ENCODE results near the gene USP3.

USP3 gene

GRCh38 chr15:63497642-63498467 lies 6.5 kb upstream of the USP3 start:
- DNase-seq (ENCODE audit: low read depth): no peak

- no peak for DNase-seq (ENCODE audit: low read depth)
Measured at GRCh38 chr15:63499175-63499549, 5.2 kb upstream of the USP3 start.

GRCh38 chr15:63499611-63500010 lies 4.8 kb upstream of the USP3 start:
- no peak for DNase-seq (ENCODE audit: low read depth)

GRCh38 chr15:63500265-63501250 lies 3.8 kb upstream of the USP3 start:
- no peak for DNase-seq (ENCODE audit: low read depth)

- no peak for DNase-seq (ENCODE audit: low read depth)
Measured at GRCh38 chr15:63501256-63502089, 2.9 kb upstream of the USP3 start.

- DNase-seq (ENCODE audit: low read depth): no peak
Measured at GRCh38 chr15:63502137-63502766, 2.1 kb upstream of the USP3 start.

GRCh38 chr15:63502843-63503738 lies 1.3 kb upstream of the USP3 start:
- DNase-seq (ENCODE audit: low read depth): peak; percentile 45

GRCh38 chr15:63503739-63504246 lies 600 bp upstream of the USP3 start:
- DNase-seq (ENCODE audit: low read depth): peak; percentile 65

GRCh38 chr15:63504979-63505841 lies 817 bp downstream of the USP3 start:
- DNase-seq (ENCODE audit: low read depth): no peak

- no peak for DNase-seq (ENCODE audit: low read depth)
Measured at GRCh38 chr15:63505842-63506222, 1.4 kb downstream of the USP3 start.

GRCh38 chr15:63506537-63507035 lies 2.2 kb downstream of the USP3 start:
- no peak for DNase-seq (ENCODE audit: low read depth)

- DNase-seq (ENCODE audit: low read depth): no peak
Measured at GRCh38 chr15:63507878-63508818, 3.8 kb downstream of the USP3 start.

GRCh38 chr15:63509056-63509954 lies 4.9 kb downstream of the USP3 start:
- DNase-seq (ENCODE audit: low read depth): no peak

GRCh38 chr15:63509955-63510940 lies 5.9 kb downstream of the USP3 start:
- no peak for DNase-seq (ENCODE audit: low read depth)

- no peak for DNase-seq (ENCODE audit: low read depth)
Measured at GRCh38 chr15:63512148-63512547, 7.8 kb downstream of the USP3 start.

- DNase-seq (ENCODE audit: low read depth): no peak
Measured at GRCh38 chr15:63513271-63513670, 8.9 kb downstream of the USP3 start.

Measured in stimulated activated CD8-positive, alpha-beta memory T cell treated with anti-CD3 and anti-CD28 coated beads, Interleukin-15, amount 100 ng/mL, for 1 hour (primary cell).